GM21381 (cell line): ENCODE measurements around the gene RALGPS1.

Experiments used
- ATAC-seq: cut with Tn5 transposase; IDR thresholded peaks from one replicate; pipeline ENCODE4 v1.9.1; 2021; ENCODE audit warnings: mild to moderate bottlenecking, moderate library complexity; ENCODE audit not compliant: unreplicated experiment

The RALGPS1 gene

DNA sequence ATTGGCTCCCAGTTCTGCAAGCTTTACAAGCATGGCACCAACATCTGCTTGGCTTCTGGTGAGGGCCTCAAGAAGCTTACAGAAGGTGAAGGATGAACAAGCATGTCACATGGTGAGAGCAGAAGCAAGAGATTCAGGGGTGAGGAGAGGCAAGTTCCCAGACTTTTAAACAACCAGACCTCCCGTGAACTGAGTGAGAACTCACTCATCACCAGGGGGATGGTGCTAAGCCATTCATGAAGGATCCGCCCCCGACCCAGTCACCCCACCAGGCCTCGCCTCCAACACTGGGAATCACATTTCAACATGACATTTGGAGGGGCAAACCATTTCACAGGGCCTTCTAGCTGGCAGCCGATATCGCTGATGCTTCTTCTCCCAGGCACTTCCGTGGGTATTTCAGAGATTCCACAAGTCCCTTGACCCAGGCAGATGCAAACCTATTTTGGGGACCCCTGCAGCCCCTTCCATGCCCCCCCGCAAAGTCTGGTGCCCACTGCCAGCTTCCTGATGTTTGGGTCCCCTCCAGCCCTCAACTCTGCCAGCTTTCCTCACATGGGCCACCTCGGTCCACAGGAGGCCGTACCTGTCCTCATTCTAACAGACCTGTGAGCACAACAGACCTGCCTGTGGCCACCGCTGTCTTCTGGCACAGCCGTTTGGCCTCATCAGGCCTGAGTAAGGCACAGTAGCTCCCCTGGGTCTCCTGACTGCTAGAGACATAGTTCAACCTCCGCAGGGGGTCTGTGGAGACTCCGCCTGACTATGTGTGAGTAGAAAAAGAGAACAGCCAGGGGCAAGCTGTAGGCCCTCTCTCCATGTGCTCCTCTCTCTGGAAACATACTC, 268.5 kb downstream of the RALGPS1 start:
- ATAC-seq: no peak

GRCh38 chr9:127183814-127184582, 269.4 kb downstream of the RALGPS1 start:
- ATAC-seq: no peak

DNA sequence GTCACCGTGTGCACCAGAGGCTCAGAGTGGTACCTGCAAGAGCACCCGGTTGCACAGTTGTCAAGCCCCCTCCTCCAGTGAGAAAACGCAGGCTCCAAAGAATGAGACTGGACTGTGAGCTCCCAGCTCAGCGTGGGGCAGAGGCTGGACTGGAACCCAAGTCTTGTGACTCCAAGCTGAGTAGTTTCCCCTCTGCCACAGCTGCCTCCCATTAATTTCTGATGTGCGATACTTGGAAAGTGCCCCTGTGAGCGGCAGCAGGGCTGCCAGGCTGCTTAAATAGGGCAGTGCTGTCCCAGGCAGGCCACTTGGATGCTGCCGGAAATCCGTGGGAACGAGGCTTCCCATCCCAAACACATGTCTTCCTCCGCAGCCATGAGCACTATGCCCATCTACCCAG, 270.1 kb downstream of the RALGPS1 start:
- no peak for ATAC-seq

DNA sequence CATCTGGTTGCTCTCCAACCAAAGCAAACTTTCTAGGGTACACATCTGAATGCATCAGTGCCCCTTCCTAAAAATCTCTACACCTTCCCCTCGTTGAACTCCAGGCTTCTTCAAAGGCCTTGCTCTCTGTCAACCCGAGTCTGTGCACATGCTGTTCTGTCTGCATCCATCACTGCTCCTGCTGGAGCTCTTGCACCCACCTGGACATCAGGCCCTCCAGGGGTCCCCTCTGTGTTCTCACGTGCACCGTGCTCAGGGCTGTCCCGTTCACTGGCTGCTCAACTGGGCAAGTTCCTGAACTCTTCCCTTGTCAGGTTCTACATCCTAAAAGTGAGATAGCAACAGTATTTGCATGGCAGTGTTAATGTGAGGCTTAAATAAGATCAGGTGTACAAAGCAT, 270.6 kb downstream of the RALGPS1 start:
- ATAC-seq: no peak

DNA sequence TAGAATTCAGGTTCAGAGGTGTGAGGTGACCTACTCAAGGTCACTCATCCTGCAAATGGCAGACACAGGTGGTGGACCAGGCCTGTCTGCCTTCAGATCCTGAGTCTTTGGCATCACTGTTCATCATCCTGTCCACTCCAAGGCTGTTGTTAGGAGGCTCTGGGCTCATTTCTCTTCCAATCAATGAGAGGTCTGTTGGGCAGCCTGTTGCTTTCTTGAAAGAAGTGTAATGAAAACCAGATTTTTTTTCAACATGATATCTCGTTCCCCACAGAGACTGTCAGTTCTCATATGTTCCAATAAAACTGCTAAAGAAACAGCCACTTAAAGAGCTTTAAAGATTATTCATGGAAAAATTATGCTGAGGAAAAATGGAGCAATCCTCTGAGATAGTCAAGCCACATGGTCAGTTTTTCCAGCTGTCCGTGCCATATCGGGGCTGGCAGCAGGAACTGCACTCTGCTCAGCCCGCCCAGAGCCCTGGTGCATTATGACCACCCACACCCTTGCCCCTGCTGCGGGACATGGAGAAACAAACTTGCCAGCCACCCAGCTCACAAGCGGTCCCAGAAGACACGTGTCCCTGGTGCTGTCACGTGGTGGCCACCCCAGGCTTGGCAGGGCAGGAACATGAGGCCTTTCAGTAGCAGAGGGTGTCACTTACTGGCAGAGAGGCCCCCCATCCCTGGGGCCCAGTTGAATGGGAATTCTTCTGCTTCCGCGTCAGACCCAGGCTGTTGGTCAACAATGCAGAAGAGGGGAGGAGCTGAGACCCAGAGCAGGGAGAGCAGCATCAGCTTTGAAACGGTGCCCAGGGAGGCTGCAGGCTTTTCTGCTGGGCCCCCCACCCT, 271.6 kb downstream of the RALGPS1 start:
- ATAC-seq: no peak

GRCh38 chr9:127186806-127187205, 272.2 kb downstream of the RALGPS1 start:
- ATAC-seq: no peak

GRCh38 chr9:127187231-127187956, 272.8 kb downstream of the RALGPS1 start:
- no peak for ATAC-seq

GRCh38 chr9:127188396-127188795, 273.8 kb downstream of the RALGPS1 start:
- no peak for ATAC-seq

- ATAC-seq: no peak
Observed at GRCh38 chr9:127189628-127190027, 275.0 kb downstream of the RALGPS1 start.

- no peak for ATAC-seq
Observed at GRCh38 chr9:127192744-127193143, 278.2 kb downstream of the RALGPS1 start.

DNA sequence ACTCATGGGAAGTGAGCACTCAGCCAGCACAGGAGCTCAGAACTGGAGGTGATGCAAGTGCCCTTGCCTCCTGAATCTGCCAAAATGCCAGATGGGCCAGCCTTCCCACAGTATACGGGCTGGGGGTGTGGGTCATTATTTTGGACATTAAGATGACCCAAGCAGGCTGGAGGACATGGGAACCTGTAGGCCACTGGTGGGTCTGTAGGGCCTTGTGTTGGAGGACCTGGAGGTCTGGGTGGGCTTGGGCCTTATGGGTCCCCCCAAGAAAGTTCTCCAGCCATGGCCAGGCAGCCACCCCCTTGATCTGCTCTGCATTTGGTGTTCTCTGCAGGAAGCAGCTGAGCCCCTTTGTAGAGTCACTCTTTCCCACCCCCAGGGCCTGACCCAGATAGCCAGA, 278.9 kb downstream of the RALGPS1 start:
- ATAC-seq: no peak

GRCh38 chr9:127194881-127195713, 280.5 kb downstream of the RALGPS1 start:
- no peak for ATAC-seq

DNA sequence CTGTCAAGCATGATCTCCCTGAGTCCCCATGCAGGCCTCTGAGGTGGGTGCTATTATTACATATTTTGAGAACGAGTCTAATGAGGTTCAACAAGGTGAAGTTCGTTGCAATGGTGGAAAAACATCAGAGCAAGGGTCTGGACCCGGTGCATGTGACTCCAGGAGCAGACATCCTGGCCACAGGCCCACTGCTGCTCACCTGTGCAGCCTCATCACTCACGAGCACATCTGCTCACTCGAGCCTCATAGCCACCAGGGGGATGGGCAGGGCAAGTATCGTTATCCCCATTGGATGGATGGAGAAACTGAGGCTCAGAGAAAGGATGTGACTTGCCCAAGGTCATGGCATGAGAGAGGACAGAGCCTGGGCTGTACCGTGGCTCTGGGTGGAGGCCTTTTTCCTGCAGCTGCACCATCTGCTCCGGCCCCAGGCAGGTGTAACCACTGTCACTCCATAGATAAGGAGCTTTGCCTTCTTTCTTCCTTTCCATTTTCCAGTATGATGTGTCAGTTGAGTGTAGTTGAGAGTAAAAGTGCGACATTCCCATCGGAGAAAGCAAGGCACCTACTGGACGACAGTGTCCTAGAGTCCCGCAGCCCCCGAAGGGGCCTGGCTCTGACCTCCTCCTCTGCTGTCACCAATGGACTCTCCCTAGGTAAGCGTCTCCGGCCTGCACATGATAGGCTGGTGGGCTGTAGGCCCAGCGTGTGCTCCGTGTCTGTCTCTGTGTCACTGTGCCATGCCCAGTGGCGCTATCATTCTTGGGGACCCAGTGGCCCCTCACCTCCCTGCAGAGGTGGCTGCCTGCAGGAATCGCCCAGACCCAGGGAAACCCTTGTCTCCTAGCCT, 281.6 kb downstream of the RALGPS1 start:
- ATAC-seq: no peak

DNA sequence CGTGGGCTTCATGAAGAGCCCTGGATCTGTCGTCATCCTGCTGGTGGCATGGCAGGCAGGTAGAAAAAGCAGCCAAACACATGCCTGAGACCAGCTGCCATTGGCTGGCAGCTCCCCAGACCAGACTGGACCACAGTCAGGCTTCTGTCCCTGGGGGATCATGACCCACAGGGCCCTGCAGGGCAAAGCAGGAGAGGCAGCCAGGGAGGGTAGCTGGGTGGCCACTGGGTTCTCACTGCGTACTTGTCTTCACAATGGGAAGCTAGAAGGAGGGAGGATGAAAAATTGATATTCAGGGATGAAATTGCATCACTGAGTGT, 282.2 kb downstream of the RALGPS1 start:
- ATAC-seq: no peak

GRCh38 chr9:127197186-127197860, 282.7 kb downstream of the RALGPS1 start:
- ATAC-seq: no peak

DNA sequence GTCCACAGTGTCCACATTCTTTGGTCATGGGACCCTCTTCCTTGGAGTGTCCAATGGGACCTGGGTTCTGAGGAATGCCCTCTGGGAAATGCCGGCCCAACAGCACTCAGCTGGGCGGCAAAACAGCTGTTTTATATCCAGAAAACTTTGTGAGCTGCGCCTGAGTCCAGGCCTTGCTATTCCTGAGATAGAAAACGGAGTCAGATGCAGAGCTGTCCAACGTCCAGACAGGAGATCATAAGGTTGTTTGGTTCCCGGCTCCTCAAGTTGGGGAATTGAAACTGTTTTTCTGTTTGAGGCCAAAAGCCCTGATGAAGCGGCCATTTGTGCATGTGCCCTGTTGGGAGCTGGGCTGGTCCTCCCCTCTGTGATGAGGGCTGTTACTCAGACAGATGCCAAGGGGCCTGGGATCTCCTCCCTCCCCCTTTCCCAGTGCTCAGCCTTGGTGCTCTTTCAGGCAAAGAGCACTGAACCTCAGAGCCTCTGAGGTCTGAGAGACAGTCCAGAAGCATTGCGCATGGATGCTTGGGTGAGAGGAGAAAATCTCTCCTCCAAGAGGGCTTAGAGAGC, 283.4 kb downstream of the RALGPS1 start:
- ATAC-seq: no peak

DNA sequence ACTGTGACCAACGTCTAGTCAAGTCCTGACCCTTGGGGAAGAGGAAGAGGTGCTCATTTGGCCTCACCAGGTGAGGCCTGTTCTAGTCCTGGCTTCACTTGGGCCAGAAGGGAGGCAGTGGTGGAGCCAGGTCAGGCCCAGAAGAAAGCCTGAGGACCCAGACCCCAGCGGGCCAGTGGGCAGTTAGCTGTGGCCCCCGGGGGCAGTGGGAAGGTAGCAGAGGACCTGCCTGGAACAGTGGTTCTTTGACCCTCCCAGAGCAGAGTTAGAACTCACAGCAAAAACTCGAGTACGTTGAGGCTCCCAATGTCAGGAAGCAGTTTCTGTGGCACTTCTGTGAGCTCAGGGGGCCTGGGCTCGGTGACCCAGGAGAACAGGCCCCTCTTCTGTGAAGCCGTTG, 284.0 kb downstream of the RALGPS1 start:
- ATAC-seq: no peak
